ENCODE data around the gene DOCK7. TPM values are rescaled to one million over a fixed set of nuclear protein-coding genes. Genes with fewer than 3 reads are reported as not detected.

DOCK7 gene
- total and polyA plus RNA-seq, 2 of the 8 experiments (the other 6 are each of a cell fraction or from before 2014, with no cell fraction given) = 10.2 to 33.7 TPM

GRCh38 chr1:62444701-62445100 lies 243.5 kb downstream of the DOCK7 start (continued):
- TF ChIP-seq YY1 (IDR thresholded peaks at IDR 0.05; ENCODE audit: low read depth, low read length) (no peak), SP1 (IDR thresholded peaks at IDR 0.05; ENCODE audit: low read depth, low read length) (no peak), POLR2A (IDR thresholded peaks at IDR 0.05; ENCODE audit: control extremely low read depth in 1 of 2, low read depth in 2 of 2, low read length in 2 of 2) (no peak), ASH2L (IDR thresholded peaks at IDR 0.05; ENCODE audit: low read length) (no peak), SIX5 (IDR thresholded peaks at IDR 0.05; ENCODE audit: low read depth, low read length) (no peak)
- TF ChIP-seq, protein P1, sequence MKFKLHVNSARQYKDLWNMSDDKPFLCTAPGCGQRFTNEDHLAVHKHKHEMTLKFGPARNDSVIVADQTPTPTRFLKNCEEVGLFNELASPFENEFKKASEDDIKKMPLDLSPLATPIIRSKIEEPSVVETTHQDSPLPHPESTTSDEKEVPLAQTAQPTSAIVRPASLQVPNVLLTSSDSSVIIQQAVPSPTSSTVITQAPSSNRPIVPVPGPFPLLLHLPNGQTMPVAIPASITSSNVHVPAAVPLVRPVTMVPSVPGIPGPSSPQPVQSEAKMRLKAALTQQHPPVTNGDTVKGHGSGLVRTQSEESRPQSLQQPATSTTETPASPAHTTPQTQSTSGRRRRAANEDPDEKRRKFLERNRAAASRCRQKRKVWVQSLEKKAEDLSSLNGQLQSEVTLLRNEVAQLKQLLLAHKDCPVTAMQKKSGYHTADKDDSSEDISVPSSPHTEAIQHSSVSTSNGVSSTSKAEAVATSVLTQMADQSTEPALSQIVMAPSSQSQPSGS (IDR thresholded peaks at IDR 0.05; ENCODE audit: low read length) = no peak

All from H1 (cell line).